ENCODE data around the gene CDH13.

CDH13 gene

DNA sequence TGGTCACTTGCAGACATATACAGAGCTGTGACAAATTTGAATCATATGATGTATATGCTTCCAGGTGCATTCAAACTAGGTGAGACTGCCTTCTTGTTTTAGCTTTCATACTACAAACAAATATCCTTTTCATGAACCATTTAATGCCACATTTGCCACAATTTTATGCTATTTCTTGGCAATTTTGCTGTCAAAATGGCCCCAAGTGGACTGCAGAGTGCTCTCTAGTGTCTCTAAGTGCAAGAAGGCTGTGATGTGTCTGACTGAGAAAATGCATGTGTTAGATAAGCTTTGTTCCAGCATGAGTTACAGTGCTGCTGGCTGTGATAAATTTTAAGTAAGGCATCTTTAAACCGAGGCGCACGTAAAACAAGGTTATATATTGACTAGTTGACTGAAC, 38.3 kb downstream of the CDH13 start:
- Histone ChIP-seq H3K27ac (ENCODE audit: low read length) (no peak overlapping the region), H3K27me3 (ENCODE audit: control insufficient read depth in 1 of 2, insufficient read depth in 2 of 2, low read length in 2 of 2) (no peaks in the 10 kb centered on the region), H3K4me3 (ENCODE audit: low read length in 2 of 2) (no peak overlapping the region), H3K9ac (ENCODE audit: low read length in 2 of 2) (no peak overlapping the region), H3K4me1 (ENCODE audit: control insufficient read depth, insufficient read depth, low read length) (no peaks in the 10 kb centered on the region), H3K36me3 (ENCODE audit: control insufficient read depth in 2 of 2, insufficient read depth in 2 of 2, low read length in 2 of 2) (no peaks in the 10 kb centered on the region), H3K9me3 (ENCODE audit: control insufficient read depth in 2 of 2, low read length in 2 of 2) (no peaks in the 10 kb centered on the region)

DNA sequence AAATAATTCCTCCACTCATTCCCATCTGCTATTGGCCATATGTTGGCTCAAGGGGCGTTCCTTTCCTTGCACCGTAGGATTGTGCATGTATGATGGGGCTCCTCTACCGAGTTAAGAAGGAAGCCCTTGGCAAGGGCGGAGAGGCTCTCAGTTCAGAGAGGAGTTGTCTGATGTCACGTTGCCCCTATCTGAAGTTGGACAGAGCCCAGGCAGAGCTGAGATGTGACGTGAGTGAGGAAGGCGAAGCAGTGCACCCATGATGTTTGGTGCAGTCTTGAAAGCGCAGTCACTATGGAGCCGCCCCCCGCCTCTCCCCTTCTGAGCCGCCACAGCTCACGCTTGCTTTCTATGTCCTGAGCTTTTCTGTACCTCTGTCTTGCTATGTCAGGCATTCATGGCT, 40.7 kb downstream of the CDH13 start:
- no peaks in the 10 kb centered on the region for H3K27me3 ChIP-seq (ENCODE audit: control insufficient read depth in 1 of 2, insufficient read depth in 2 of 2, low read length in 2 of 2)
- no peak overlapping the region for H3K27ac ChIP-seq (ENCODE audit: low read length)
- H3K9me3 ChIP-seq (ENCODE audit: control insufficient read depth in 2 of 2, low read length in 2 of 2) = no peaks in the 10 kb centered on the region
- H3K4me1 ChIP-seq (ENCODE audit: control insufficient read depth, insufficient read depth, low read length) = no peaks in the 10 kb centered on the region
- H3K4me3 ChIP-seq (ENCODE audit: low read length in 2 of 2) = no peak overlapping the region
- no peak overlapping the region for H3K9ac ChIP-seq (ENCODE audit: low read length in 2 of 2)
- no peaks in the 10 kb centered on the region for H3K36me3 ChIP-seq (ENCODE audit: control insufficient read depth in 2 of 2, insufficient read depth in 2 of 2, low read length in 2 of 2)

DNA sequence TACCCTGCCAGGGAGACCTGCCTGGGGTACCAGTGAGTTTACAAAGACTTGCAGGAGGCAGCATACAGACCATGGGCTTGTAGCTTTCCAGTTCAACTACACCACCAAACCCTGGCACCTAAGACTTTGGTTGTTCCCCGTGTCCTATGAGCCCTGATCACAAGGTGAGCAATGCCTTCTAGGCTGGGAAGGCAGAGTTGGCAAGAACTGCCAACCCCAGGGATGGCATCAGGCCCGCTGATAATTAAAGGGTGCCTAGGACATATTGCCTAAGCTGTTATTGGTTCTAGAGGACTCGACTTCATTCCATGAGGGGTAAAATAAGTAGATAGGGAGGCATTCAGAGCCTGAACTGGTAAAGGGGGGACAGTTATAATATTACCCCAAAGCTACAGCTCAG, 41.3 kb downstream of the CDH13 start:
- H3K9ac ChIP-seq (ENCODE audit: low read length in 2 of 2) = no peak overlapping the region
- H3K27me3 ChIP-seq (ENCODE audit: control insufficient read depth in 1 of 2, insufficient read depth in 2 of 2, low read length in 2 of 2) = no peaks in the 10 kb centered on the region
- H3K4me1 ChIP-seq (ENCODE audit: control insufficient read depth, insufficient read depth, low read length) = no peaks in the 10 kb centered on the region
- H3K27ac ChIP-seq (ENCODE audit: low read length) = no peak overlapping the region
- no peaks in the 10 kb centered on the region for H3K9me3 ChIP-seq (ENCODE audit: control insufficient read depth in 2 of 2, low read length in 2 of 2)
- H3K4me3 ChIP-seq (ENCODE audit: low read length in 2 of 2) = no peak overlapping the region
- H3K36me3 ChIP-seq (ENCODE audit: control insufficient read depth in 2 of 2, insufficient read depth in 2 of 2, low read length in 2 of 2) = no peaks in the 10 kb centered on the region

DNA sequence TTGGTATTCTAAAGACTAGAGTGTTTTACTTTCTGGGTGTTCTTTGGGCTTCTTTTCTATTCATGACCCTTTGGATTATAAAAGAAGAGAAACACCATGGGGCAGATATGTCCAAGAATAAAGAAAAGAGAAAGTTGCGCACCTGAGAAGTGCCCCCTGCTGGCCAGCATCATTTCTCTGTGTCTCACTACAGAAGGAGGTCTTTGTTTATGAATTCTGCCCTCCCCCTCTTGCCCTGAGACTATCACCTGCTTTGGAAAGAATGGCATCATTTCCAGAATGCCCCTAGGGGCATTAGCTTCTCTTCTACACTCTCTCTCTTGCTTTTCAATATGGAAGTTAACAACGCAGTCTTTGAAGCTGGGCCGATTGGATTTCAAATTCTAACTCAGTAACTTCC, 45.0 kb downstream of the CDH13 start:
- H3K9me3 ChIP-seq (ENCODE audit: control insufficient read depth in 2 of 2, low read length in 2 of 2) = no peaks in the 10 kb centered on the region
- H3K27me3 ChIP-seq (ENCODE audit: control insufficient read depth in 1 of 2, insufficient read depth in 2 of 2, low read length in 2 of 2) = no peaks in the 10 kb centered on the region
- no peak overlapping the region for H3K4me3 ChIP-seq (ENCODE audit: low read length in 2 of 2)
- no peak overlapping the region for H3K9ac ChIP-seq (ENCODE audit: low read length in 2 of 2)
- H3K27ac ChIP-seq (ENCODE audit: low read length) = no peak overlapping the region
- H3K4me1 ChIP-seq (ENCODE audit: control insufficient read depth, insufficient read depth, low read length) = no peaks in the 10 kb centered on the region
- no peaks in the 10 kb centered on the region for H3K36me3 ChIP-seq (ENCODE audit: control insufficient read depth in 2 of 2, insufficient read depth in 2 of 2, low read length in 2 of 2)

DNA sequence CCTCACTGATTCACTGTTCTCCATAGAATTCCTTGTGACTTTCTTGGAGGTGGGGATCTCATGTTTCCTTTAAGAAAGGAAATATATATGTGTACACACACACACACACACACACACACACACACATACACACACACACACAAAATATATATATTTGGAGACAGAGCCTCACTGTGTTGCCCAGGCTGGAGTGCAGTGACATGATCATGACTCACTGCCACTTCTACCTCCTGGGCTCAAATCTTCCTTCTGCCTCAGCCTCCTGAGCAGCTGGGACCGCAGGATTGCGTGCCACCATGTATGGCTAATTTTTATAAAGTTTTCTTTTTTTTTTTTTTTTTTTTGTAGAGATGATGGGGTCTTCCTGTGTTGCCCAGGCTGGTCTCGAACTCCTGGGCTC, 45.9 kb downstream of the CDH13 start:
- Histone ChIP-seq H3K4me3 (ENCODE audit: low read length in 2 of 2) (no peak overlapping the region), H3K4me1 (ENCODE audit: control insufficient read depth, insufficient read depth, low read length) (no peaks in the 10 kb centered on the region), H3K9me3 (ENCODE audit: control insufficient read depth in 2 of 2, low read length in 2 of 2) (no peaks in the 10 kb centered on the region), H3K27ac (ENCODE audit: low read length) (no peak overlapping the region), H3K27me3 (ENCODE audit: control insufficient read depth in 1 of 2, insufficient read depth in 2 of 2, low read length in 2 of 2) (no peaks in the 10 kb centered on the region), H3K36me3 (ENCODE audit: control insufficient read depth in 2 of 2, insufficient read depth in 2 of 2, low read length in 2 of 2) (no peaks in the 10 kb centered on the region), H3K9ac (ENCODE audit: low read length in 2 of 2) (no peak overlapping the region)

DNA sequence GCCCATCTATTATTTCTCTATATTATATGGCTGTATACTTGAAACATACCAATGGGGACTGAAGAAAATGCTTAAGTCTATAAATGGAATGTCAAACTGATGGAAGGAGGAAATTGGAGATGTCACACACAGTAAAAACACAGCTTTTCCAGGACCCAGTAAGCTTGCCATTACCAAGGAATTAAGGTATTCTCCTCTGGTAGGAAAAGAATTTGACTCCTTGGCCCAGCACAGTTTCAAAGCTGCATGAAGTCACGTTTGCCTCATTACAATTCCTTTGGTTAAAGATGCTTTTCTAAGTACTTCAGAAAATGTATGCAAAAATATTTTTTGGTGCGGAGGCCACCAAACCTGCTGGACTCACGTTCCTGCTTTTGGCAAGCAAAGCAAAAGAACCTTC, 48.5 kb downstream of the CDH13 start:
- H3K36me3 ChIP-seq (ENCODE audit: control insufficient read depth in 2 of 2, insufficient read depth in 2 of 2, low read length in 2 of 2) = no peaks in the 10 kb centered on the region
- H3K4me1 ChIP-seq (ENCODE audit: control insufficient read depth, insufficient read depth, low read length) = no peaks in the 10 kb centered on the region
- H3K27me3 ChIP-seq (ENCODE audit: control insufficient read depth in 1 of 2, insufficient read depth in 2 of 2, low read length in 2 of 2) = no peaks in the 10 kb centered on the region
- H3K4me3 ChIP-seq (ENCODE audit: low read length in 2 of 2) = no peak overlapping the region
- no peak overlapping the region for H3K9ac ChIP-seq (ENCODE audit: low read length in 2 of 2)
- no peaks in the 10 kb centered on the region for H3K9me3 ChIP-seq (ENCODE audit: control insufficient read depth in 2 of 2, low read length in 2 of 2)
- no peak overlapping the region for H3K27ac ChIP-seq (ENCODE audit: low read length)

DNA sequence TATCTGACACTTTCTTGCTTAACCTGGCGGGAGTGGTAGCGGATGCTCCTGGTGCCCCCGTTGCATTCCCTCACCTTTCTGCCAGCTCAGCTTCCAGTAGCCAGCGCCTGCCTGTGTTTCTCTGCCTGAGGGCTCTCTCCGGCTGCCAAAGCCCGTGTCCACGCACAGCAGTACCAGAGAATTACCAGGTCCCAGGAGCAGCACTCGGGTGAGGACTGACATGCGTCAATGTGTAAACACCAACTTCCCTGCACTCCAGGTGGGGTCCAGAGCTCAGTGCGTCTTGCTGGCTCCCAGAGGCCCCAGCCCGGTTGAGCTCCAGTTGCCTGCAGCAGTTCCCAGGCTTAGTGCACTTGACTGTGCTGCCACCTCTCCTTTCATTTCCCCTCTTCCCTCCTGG, 54.8 kb downstream of the CDH13 start:
- Histone ChIP-seq H3K36me3 (ENCODE audit: control insufficient read depth in 2 of 2, insufficient read depth in 2 of 2, low read length in 2 of 2) (no peaks in the 10 kb centered on the region), H3K9ac (ENCODE audit: low read length in 2 of 2) (no peak overlapping the region), H3K9me3 (ENCODE audit: control insufficient read depth in 2 of 2, low read length in 2 of 2) (no peaks in the 10 kb centered on the region), H3K27ac (ENCODE audit: low read length) (no peak overlapping the region), H3K4me1 (ENCODE audit: control insufficient read depth, insufficient read depth, low read length) (no peaks in the 10 kb centered on the region), H3K27me3 (ENCODE audit: control insufficient read depth in 1 of 2, insufficient read depth in 2 of 2, low read length in 2 of 2) (no peaks in the 10 kb centered on the region), H3K4me3 (ENCODE audit: low read length in 2 of 2) (no peak overlapping the region)

DNA sequence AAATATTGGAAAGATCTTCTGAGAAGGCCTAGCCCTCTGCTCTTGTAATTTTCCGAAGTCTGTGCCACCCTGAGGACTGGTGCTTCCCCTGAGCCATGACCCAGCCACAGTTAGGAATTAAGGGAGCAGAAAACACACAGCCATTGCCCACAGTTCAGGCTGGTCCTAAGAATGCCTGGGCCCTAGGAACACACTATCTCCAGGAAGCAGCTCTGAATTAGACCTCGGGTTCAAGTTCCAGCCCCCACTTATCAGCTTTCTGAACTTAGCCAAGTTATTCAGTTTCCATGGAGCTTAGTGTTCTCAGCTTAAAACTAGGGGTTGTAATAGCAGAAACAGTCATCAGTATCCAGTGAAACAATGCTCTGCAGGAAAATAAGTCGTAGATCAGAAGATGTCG, 56.0 kb downstream of the CDH13 start:
- Histone ChIP-seq H3K9me3 (ENCODE audit: control insufficient read depth in 2 of 2, low read length in 2 of 2) (no peaks in the 10 kb centered on the region), H3K36me3 (ENCODE audit: control insufficient read depth in 2 of 2, insufficient read depth in 2 of 2, low read length in 2 of 2) (no peaks in the 10 kb centered on the region), H3K4me3 (ENCODE audit: low read length in 2 of 2) (no peak overlapping the region), H3K27me3 (ENCODE audit: control insufficient read depth in 1 of 2, insufficient read depth in 2 of 2, low read length in 2 of 2) (no peaks in the 10 kb centered on the region), H3K4me1 (ENCODE audit: control insufficient read depth, insufficient read depth, low read length) (no peaks in the 10 kb centered on the region), H3K9ac (ENCODE audit: low read length in 2 of 2) (no peak overlapping the region), H3K27ac (ENCODE audit: low read length) (no peak overlapping the region)

DNA sequence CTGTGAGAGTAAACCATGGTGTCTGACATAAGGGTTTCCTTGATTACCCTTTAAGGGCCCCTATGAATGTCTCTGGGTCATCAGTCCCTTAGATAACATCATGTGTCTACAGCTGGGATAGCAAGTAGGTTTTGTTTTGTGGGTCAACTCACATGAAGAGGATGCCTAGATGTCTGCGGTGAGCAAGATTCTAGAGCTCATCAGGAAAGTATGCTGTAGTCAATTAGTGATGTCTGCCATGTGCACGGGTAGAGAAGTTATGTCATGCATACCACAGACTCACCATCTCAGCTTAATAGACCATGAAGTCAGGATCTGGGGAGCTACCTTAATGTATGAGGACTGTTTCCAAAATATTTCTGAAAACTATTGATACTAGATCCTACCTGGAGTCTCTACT, 57.5 kb downstream of the CDH13 start:
- H3K9ac ChIP-seq (ENCODE audit: low read length in 2 of 2) = no peak overlapping the region
- no peaks in the 10 kb centered on the region for H3K4me1 ChIP-seq (ENCODE audit: control insufficient read depth, insufficient read depth, low read length)
- no peak overlapping the region for H3K27ac ChIP-seq (ENCODE audit: low read length)
- H3K27me3 ChIP-seq (ENCODE audit: control insufficient read depth in 1 of 2, insufficient read depth in 2 of 2, low read length in 2 of 2) = no peaks in the 10 kb centered on the region
- no peak overlapping the region for H3K4me3 ChIP-seq (ENCODE audit: low read length in 2 of 2)
- no peaks in the 10 kb centered on the region for H3K36me3 ChIP-seq (ENCODE audit: control insufficient read depth in 2 of 2, insufficient read depth in 2 of 2, low read length in 2 of 2)
- H3K9me3 ChIP-seq (ENCODE audit: control insufficient read depth in 2 of 2, low read length in 2 of 2) = no peaks in the 10 kb centered on the region

DNA sequence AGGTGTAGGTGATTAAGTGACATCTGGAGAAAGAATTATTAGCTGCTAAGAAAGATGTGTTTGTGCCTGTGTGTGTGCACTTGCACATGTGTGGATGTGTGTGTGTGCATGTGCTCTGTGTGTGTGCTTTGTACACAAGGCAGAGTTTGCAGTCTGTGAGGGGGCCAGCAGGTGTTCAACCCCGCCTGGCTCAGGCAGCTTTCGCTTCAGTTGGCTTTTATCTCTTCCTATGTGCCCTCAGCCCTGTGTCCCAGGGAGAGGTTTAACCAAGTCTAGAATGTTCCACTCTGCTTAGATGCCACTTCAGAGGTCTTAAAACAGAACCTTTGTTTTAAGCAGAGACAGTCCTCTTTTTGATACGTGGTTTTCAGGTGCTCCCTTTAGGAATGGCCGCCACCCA, 58.8 kb downstream of the CDH13 start:
- H3K4me1 ChIP-seq (ENCODE audit: control insufficient read depth, insufficient read depth, low read length) = no peaks in the 10 kb centered on the region
- no peaks in the 10 kb centered on the region for H3K27me3 ChIP-seq (ENCODE audit: control insufficient read depth in 1 of 2, insufficient read depth in 2 of 2, low read length in 2 of 2)
- no peak overlapping the region for H3K9ac ChIP-seq (ENCODE audit: low read length in 2 of 2)
- no peaks in the 10 kb centered on the region for H3K36me3 ChIP-seq (ENCODE audit: control insufficient read depth in 2 of 2, insufficient read depth in 2 of 2, low read length in 2 of 2)
- H3K27ac ChIP-seq (ENCODE audit: low read length) = no peak overlapping the region
- no peak overlapping the region for H3K4me3 ChIP-seq (ENCODE audit: low read length in 2 of 2)
- no peaks in the 10 kb centered on the region for H3K9me3 ChIP-seq (ENCODE audit: control insufficient read depth in 2 of 2, low read length in 2 of 2)

DNA sequence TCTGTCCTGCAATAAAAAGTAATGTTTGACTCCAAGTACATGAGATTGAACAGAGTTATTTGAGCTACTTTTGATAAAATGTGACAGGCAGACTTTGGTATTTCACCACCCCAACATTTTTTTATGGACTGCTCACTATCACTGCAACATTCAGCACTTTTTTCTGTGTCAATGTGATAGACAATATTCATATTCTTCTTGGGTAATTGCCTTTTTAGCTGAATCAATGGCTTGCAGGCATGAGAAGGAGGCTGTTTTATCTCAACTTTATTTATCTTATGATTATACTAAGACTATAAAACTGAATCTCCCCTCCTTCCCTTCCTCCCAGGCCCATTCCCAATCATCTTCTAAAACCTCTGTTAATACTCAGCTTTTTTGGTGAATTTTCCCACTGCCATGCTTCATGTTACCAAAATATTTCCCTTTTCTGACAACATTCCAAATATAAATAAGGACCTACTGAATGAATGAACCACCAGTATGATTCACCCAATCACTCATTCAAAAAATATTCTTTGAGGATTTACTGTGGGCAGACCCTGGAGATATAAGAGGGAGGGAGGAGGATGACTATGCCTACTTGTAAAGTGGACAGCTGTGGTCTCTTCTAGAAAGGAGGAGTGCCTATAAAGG, 67.6 kb downstream of the CDH13 start:
- H3K27ac ChIP-seq (ENCODE audit: low read length) = no peak overlapping the region
- no peaks in the 10 kb centered on the region for H3K27me3 ChIP-seq (ENCODE audit: control insufficient read depth in 1 of 2, insufficient read depth in 2 of 2, low read length in 2 of 2)
- no peaks in the 10 kb centered on the region for H3K4me1 ChIP-seq (ENCODE audit: control insufficient read depth, insufficient read depth, low read length)
- H3K9ac ChIP-seq (ENCODE audit: low read length in 2 of 2) = no peak overlapping the region
- no peaks in the 10 kb centered on the region for H3K9me3 ChIP-seq (ENCODE audit: control insufficient read depth in 2 of 2, low read length in 2 of 2)
- H3K36me3 ChIP-seq (ENCODE audit: control insufficient read depth in 2 of 2, insufficient read depth in 2 of 2, low read length in 2 of 2) = no peaks in the 10 kb centered on the region
- no peak overlapping the region for H3K4me3 ChIP-seq (ENCODE audit: low read length in 2 of 2)
